VCaP (cell line): ENCODE data around the gene MAPT.

Source experiments
- H3K27ac ChIP-seq: fragments of 450-650 bp; 2 replicates; pipeline ENCODE4 v1.5.1; 2017
- TF ChIP-seq, protein P1 (sequence below): fragments of 450-650 bp; conservative IDR thresholded peaks from 2 replicates; pipeline ENCODE4 v1.5.1; 2017; ENCODE audit warnings: mild to moderate bottlenecking, moderate library complexity

The MAPT gene

DNA sequence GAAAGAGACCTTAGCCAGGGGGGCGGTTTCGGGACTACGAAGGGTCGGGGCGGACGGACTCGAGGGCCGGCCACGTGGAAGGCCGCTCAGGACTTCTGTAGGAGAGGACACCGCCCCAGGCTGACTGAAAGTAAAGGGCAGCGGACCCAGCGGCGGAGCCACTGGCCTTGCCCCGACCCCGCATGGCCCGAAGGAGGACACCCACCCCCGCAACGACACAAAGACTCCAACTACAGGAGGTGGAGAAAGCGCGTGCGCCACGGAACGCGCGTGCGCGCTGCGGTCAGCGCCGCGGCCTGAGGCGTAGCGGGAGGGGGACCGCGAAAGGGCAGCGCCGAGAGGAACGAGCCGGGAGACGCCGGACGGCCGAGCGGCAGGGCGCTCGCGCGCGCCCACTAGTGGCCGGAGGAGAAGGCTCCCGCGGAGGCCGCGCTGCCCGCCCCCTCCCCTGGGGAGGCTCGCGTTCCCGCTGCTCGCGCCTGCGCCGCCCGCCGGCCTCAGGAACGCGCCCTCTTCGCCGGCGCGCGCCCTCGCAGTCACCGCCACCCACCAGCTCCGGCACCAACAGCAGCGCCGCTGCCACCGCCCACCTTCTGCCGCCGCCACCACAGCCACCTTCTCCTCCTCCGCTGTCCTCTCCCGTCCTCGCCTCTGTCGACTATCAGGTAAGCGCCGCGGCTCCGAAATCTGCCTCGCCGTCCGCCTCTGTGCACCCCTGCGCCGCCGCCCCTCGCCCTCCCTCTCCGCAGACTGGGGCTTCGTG is at the start of gene MAPT:
Gene MAPT (plus strand): TSS at position 533 of the 763 bp plus-strand sequence. CDS start 67,784 bp downstream, outside the sequence.
- H3K27ac ChIP-seq: peak within 1 kb of the TSS; percentile 91
- TF ChIP-seq, protein P1, sequence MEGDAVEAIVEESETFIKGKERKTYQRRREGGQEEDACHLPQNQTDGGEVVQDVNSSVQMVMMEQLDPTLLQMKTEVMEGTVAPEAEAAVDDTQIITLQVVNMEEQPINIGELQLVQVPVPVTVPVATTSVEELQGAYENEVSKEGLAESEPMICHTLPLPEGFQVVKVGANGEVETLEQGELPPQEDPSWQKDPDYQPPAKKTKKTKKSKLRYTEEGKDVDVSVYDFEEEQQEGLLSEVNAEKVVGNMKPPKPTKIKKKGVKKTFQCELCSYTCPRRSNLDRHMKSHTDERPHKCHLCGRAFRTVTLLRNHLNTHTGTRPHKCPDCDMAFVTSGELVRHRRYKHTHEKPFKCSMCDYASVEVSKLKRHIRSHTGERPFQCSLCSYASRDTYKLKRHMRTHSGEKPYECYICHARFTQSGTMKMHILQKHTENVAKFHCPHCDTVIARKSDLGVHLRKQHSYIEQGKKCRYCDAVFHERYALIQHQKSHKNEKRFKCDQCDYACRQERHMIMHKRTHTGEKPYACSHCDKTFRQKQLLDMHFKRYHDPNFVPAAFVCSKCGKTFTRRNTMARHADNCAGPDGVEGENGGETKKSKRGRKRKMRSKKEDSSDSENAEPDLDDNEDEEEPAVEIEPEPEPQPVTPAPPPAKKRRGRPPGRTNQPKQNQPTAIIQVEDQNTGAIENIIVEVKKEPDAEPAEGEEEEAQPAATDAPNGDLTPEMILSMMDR: peak; percentile 100

DNA sequence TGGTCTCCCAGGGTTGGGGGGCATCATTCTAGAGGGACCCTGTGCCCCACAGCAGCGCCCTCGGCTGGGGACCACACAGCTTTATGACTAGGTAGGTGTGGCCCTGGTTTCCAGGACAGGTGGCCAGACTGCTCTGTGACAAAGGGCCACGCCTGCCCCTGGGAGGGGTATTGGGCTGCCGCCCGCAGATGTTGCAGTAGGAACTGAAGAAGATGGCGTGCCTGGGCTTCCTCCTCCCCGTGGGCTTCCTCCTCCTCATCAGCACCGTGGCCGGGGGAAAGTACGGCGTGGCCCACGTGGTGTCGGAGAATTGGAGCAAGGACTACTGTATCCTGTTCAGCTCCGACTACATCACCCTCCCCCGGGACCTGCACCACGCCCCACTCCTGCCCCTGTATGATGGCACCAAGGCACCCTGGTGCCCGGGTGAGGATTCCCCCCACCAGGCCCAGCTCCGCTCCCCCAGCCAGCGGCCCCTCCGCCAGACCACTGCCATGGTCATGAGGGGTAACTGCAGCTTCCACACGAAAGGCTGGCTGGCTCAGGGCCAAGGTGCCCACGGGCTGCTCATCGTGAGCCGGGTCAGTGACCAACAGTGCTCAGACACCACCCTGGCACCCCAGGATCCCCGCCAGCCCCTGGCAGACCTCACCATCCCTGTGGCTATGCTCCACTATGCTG is 49.5 kb upstream of the MAPT start, which contains the start of gene SPPL2C:
Gene SPPL2C (plus strand): TSS at position 187 of the 681 bp plus-strand sequence. CDS start 26 bp downstream, at position 213.
- no peak within 1 kb of the TSS for H3K27ac ChIP-seq
- TF ChIP-seq, protein P1: no peak

DNA sequence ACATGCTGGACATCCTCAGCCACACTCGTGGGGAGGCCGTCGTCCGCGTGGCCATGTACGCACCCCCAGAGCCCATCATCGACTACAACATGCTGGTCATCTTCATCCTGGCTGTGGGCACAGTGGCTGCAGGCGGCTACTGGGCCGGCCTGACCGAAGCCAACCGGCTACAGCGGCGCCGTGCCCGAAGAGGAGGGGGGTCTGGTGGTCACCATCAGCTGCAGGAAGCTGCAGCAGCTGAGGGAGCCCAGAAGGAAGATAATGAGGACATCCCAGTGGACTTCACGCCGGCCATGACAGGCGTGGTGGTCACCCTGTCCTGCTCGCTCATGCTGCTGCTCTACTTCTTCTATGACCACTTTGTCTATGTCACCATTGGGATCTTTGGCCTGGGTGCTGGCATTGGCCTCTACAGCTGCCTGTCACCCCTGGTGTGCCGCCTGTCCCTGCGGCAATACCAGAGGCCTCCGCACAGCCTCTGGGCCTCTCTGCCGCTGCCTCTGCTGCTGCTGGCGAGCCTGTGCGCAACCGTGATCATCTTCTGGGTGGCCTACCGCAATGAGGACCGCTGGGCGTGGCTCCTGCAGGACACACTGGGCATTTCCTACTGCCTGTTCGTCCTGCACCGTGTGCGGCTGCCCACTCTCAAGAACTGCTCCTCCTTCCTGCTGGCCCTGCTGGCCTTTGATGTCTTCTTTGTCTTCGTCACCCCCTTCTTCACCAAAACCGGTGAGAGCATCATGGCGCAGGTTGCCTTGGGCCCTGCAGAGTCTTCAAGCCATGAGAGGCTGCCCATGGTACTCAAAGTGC is 48.8 kb upstream of the MAPT start:
- H3K27ac ChIP-seq: no peak overlapping the region
- TF ChIP-seq, protein P1: no peak

DNA sequence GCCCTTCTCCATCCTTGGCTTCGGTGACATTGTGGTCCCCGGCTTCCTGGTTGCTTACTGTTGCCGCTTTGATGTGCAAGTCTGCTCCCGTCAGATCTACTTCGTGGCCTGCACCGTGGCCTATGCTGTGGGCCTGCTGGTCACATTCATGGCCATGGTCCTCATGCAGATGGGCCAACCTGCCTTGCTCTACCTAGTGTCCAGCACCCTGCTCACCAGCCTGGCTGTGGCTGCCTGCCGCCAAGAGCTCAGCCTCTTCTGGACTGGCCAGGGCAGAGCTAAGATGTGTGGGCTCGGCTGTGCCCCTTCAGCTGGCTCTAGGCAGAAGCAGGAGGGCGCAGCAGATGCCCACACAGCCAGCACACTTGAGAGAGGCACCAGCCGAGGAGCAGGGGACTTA is 48.1 kb upstream of the MAPT start:
- no peak overlapping the region for H3K27ac ChIP-seq
- TF ChIP-seq, protein P1: no peak

DNA sequence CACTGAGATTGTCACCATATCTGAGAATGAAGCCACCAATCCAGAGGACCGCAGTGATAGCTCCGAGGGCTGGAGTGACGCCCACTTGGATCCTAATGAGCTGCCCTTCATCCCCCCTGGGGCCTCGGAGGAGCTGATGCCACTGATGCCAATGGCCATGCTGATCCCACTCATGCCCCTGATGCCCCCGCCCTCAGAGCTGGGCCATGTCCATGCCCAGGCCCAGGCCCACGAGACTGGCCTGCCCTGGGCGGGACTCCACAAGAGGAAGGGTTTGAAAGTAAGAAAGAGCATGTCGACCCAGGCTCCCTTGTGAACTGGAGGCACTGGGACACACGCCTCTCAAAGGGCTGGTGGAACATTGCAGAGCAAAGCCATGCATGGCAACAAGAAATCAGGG is 47.7 kb upstream of the MAPT start:
- no peak overlapping the region for H3K27ac ChIP-seq
- TF ChIP-seq, protein P1: no peak

DNA sequence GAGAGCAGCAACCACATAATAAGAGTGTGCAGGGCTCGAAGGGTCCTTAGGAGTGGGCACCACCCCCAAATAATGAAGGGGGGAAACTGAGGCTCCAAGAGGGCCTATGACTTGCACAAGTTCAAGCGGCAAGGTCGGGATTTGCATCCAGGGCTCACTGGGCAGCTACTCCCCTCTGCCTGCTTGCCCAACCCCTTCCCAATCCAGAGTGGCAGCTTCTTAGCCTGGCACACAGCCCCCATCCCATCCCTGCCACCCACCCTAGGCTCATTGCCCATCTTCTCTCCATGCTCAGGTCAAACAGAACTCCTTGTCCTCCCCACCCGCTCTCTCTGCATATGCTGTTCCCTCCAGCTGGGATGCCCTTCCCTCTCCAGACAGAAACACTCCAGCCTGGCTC is 47.3 kb upstream of the MAPT start:
- TF ChIP-seq, protein P1: no peak
- H3K27ac ChIP-seq: no peak overlapping the region

DNA sequence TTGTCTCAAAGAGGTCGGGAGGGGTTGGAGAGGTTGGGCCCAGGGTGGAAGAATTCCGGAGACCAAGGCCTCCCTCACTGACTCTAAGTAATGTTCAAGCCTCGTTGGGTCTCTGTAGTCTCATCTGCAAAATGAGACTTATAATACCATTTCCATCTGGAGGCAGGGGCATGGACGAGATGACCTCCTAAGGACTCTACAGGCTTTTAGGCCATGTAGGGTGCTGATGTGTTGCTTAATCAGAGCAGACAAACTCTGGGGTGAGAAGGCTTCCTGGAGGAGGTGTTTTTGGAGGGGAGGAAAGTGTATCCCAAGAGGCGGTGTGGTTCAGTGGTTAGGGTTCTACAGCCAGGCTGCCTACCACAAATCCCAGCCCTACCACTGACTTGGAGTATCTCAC is 46.6 kb upstream of the MAPT start:
- no peak overlapping the region for H3K27ac ChIP-seq
- TF ChIP-seq, protein P1: no peak
